Measurements from ENCODE around the gene RAB20.
"Not testable (repeated sequence)": the region's sequence is repeated elsewhere in the genome, so short reads cannot be mapped to it uniquely, and the experiment has no call there.

Gene RAB20, protein sequence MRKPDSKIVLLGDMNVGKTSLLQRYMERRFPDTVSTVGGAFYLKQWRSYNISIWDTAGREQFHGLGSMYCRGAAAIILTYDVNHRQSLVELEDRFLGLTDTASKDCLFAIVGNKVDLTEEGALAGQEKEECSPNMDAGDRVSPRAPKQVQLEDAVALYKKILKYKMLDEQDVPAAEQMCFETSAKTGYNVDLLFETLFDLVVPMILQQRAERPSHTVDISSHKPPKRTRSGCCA

GRCh38 chr13:110561344-110562035 is at the start of gene RAB20:
Gene RAB20, minus strand, starts transcription at chr13:110561722. Its CDS starts 203 bp downstream, at chr13:110561519.
- DNase-seq (ENCODE audit: low read depth): peak; percentile 33

GRCh38 chr13:110610955-110611595 is 49.6 kb upstream of the RAB20 start:
- no peak for DNase-seq (ENCODE audit: low read depth)

- no peak for DNase-seq (ENCODE audit: low read depth)
Observed at GRCh38 chr13:110607675-110608224, 46.2 kb upstream of the RAB20 start.

DNA sequence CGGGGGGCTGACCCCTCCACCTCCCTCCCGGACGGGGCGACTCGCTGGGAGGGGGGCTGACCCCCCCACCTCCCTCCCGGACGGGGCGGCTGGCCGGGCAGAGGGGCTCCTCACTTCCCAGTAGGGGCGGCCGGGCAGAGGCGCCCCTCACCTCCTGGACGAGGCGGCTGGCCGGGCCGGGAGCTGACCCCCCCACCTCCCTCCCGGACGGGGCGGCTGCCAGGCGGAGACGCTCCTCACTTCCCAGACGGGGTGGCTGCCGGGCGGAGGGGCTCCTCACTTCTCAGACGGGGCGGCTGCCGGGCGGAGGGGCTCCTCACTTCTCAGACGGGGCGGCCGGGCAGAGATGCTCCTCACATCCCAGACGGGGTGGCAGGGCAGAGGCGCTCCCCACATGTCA is 44.8 kb upstream of the RAB20 start:
- DNase-seq (ENCODE audit: low read depth): not testable (repeated sequence)

DNA sequence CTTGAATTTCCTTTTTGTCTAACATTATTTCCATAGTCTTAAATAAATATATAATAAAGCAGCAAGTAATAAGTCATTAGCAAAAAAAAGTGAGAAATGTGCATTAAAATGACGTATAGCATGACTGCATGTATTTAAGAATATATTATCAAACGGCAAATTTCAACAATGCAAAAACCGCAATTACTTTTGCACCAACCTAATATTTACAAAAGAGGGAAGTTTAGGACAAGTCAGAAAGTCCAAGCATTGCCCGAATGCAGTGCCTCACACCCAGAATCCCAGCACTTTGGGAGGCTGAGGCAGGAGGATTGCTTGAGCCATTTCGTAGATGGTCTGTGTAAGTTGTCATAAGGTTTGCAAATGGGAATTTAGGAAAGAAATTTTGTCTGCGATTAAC is 43.6 kb upstream of the RAB20 start:
- no peak for DNase-seq (ENCODE audit: low read depth)

DNA sequence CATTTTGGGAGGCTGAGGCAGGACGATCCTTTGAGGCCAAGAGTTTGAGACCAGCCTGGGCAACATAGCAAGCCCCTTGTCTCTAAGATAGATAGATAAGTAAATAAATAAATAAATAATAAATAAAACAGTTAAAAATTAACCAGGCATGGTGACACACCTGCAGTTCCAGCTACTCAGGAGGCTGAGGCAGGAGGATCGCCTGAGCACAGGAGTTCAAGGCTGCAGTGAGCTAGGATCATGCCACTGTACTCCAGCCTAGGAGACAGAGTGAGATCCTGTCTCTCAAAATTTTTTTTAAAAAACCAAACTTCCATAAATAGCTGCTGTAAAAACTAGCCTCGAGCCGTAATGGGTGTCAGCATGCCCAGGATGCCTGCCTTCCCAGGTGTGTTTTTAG is 39.5 kb upstream of the RAB20 start:
- no peak for DNase-seq (ENCODE audit: low read depth)

- no peak for DNase-seq (ENCODE audit: low read depth)
Observed at GRCh38 chr13:110600261-110600819, 38.8 kb upstream of the RAB20 start.

DNA sequence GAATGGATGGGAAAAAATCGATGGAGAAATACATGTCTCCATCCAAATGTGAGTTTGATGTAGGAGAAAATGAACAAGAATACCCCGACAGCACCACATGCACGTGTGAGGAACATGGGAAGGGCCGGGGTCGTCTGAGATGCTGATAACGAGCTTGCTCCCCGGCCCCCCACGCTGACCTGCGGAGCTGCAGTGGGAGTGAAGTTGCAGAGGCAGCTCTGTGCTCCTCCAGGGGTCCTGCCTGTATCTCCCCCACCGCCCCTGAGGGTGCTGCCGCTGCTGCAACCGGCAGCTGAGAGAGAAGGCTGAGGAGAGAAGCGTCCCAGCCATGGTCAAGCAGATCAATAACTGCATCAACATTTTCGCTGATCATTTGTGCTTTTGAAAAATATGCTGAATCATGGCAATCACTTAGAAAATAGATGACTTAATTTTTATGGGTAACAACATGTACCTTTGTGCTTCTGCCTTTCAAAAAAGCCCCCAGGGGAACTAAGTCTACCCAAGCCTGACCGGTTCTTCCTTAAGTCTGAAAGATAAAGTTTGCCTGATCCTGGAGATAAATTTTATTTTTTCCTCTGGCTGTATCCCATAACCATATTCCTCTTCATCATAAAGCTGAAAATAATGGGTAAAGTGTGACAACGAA is 35.6 kb upstream of the RAB20 start:
- DNase-seq (ENCODE audit: low read depth): no peak

DNA sequence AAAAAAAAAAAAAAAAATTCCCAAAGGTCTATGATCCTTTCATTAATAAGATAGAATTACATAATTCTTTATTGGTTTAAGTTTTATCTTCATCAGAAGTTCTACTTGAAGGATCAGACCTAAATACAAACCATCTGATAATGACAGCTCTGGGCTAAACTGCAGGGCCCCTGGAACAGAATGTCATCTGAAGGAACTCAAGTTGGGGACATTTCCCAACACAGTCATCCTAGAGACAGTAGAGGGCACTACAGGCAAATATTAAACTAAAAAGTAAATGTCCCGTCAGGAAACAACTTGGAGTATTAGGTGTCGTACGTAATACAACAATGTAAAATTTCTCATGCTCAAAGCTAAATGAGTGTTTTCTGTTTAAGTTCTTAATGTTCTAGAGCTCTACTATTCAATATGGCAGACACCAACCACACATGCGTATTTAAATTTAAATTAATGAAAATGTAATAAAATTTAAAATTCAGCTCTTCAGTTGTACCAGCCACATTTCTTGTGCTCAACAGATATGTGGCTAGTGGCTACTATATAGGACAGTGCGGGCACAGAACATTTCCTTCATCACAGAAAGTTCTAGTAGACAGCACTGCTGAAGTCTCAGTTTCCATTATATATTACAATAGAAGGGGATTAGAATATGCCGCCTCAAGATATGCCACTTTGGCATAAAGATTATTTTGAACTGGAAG is 32.1 kb upstream of the RAB20 start:
- DNase-seq (ENCODE audit: low read depth): no peak

DNA sequence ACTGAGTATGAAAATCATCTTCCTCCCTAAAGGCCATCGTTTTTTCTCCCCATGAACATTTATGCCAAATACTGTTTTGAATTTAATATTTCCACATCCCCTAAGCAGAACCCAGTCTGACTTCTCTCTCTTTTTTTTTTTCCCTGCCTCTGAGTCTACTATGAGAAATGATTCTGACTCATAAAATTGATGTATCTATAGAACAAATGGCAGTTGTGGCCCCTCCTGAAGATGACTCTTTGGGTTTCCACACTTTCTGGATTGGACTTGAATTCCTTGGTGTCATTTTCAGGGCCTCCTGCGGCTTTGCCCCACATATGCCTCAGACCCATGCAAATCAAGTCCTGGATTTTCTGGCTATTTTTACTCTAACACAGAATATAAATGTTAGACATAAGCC is 31.1 kb upstream of the RAB20 start:
- no peak for DNase-seq (ENCODE audit: low read depth)

DNA sequence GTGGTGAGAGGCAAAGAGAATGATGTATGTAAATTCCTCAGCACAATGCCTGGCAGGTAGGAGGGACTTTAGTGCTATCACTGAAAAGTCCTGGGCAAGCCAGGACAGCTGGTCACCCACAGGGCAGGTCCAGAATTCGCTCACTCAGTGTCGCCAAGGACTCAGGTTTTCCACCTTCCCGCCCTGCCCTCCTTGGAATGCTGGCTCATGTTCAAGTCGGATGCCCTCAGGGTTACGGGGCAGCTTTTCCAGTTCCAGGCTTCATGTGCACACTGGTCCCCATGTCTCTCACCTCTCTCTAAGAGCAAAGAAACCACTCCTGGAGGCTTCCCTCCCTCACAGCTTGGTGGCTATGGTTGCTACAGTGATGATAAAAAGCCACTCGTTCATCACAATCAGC is 29.1 kb upstream of the RAB20 start:
- no peak for DNase-seq (ENCODE audit: low read depth)

DNA sequence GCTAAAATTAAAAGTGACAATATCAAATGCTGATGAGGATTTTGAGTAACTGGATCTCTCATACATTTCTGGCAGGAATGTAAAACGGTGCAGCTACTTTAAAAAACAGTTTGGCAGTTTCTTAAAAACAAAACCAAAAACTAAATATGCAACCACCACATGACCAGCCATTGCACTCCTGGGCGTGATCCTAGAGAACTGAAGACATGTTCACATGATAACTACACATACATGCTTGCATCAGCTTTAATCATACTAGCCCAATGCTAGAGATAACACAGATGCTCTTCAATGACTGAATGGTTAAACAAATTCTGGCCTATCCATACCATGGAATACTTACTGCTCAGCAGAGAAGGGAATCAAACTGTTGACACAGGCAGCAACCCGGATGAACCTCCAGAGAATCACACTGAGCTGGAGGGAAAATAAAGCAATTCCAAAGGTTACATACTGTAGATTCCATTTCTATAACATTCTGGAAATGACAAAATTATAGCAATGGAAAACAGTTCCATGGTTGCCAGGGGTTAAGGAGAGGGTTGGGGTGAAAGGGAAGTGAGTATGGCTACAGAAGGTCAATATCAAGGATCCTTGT is 28.4 kb upstream of the RAB20 start:
- no peak for DNase-seq (ENCODE audit: low read depth)

DNA sequence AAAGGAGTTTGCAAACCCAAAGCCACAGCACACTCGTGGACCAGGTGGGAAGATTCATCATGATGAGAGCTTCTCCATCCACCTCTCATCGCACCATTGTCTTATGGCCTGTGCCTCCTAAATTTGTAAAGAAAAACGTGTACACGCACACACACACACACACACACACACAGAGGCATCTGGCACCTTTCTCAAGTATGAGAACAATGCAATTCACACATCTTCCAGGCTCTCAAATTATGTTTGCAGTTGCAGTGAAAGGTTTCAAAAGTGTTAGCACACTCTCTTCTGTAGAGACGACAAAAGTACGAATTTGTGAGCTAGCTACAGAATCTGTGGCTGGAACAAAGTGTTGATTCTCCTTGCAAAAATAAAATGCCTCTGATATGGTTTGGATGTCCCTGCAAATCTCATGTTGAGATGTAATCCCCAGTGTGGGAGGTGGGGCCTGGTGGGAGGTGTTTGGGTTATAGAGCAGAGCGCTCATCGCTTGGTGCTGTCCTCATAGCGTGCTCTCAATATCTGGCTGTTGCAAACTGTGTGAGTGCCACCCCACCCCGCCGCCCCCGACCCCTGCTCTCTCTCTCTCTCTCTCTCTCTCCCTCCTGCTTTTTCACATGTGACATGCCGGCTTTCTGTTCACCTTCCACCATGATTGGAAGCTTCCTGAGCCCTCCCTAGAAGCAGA is 21.8 kb upstream of the RAB20 start:
- no peak for DNase-seq (ENCODE audit: low read depth)

DNA sequence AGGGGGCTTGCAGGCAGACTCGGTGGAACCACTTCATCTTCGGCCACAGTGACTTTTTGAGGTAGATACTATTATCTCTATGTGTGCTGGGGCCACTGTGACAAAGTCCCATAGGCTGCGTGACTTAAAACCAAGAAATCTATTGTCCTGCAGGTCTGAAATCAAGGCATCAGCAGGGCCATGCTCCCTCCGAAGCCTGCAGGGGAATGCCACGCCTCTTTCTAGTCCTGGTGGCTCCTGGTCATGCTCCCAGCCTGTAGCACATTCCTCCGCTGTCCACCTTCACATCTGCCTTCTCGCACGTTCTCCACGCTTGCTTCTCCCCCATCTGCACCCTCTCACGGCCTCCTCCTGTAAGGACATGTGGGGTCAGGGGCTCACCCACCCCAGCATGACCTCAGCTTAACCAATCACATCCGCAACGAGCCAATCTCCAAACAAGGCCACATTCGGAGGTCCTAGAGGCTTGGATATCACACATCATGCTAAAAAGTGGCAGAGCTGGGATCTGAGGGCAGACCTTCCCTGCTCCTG is 21.0 kb upstream of the RAB20 start:
- DNase-seq (ENCODE audit: low read depth): no peak

DNA sequence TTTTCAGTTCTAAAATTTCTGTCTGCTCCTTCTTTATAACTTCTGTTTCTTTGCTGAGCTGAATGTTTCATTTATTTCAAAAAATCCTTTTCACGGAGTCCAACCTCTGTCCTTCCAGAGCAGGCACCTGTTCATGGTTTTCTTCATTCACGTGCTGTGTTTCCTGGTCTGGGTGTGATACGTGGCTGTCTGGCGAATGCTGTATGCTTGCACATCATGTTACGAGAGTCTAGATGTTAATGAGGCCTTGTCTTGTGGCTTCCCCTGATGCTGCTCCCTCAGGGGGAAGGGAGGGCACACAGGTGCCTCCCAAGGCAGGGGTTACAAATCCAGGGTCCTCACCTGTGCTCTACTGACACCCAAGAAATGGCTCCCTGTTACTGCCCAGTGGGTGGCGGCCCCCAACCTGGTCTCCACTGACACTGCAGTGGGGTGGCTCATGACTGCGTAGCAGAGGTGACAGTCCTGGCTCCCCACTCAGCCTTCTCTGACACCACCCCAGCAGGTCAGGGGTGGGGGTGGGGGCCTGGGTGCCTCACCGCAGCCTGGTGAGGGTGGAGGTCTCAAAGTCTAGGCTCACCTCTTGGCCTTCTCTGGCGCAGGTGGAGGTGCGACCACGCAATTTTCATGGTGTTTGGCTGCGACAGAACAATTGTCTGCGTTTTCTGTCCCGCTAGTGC is 20.1 kb upstream of the RAB20 start:
- no peak for DNase-seq (ENCODE audit: low read depth)

- no peak for DNase-seq (ENCODE audit: low read depth)
Observed at GRCh38 chr13:110580800-110581199, 19.3 kb upstream of the RAB20 start.

- no peak for DNase-seq (ENCODE audit: low read depth)
Observed at GRCh38 chr13:110578363-110578762, 16.8 kb upstream of the RAB20 start.

DNA sequence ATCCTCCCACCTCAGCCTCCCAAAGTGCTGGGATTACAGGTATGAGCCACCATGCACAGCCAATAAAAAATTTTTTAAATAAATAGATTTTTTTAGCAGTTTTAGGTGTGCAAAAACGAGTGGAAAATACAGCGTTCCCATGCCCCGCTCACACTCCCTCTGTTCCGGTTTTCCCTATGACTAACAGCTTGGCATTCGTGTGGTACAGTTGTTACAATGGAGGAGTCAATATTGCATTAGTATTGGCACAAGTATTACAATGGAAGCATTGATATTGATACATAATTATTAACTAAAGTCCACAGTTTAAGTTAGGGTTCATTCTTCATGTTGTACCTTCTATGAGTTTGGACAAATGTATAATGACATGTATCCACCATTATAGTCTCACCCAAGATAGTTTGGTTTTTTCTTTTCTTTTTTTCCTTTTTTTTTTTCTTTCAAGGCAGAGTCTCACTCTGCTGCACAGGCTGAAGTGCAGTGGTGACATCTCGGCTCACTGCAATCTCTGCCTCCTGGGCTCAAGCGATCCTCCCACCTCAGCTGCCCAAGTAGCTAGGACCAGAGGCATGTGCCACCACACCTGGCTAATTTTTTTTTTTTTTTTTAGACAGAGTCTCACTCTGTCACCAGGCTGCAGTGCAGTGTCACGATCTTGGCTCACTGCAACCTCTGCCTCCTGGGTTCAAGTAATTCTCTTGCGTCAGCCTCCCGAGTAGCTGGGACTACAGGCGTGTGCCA is 15.4 kb upstream of the RAB20 start:
- DNase-seq (ENCODE audit: low read depth): no peak

DNA sequence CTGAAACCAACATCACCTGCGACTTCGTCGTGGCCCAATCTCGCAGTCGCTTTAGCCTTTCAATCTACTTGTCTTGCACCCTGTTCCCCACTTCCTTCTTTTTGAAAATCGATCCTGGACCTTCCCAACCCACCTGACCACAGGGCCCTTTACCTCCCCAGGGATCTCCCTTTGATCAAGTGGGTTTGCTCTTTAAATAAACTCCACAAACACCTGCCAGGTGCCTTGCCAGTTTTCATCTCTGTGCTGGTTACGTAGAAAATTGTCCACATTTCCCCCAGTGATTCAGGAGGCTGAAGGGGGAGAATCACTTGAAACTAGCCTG is 14.5 kb upstream of the RAB20 start:
- no peak for DNase-seq (ENCODE audit: low read depth)

Data from activated T-helper 1 cell treated with Interleukin-2 at 50 U/mL for 16 hours (primary cell).